ENCODE data around the gene AFDN.

GRCh38 chr6:167972193-167972592 lies 145.5 kb downstream of the AFDN start:
- no peak for TF ChIP-seq POLR2AphosphoS5 (IDR thresholded peaks at IDR 0.05)
- no peak for TF ChIP-seq EP300 (IDR thresholded peaks at IDR 0.05)

Measured in suprapubic skin (tissue), 4 donors.